Measurements from ENCODE around the gene FBXO31.

FBXO31 gene

DNA sequence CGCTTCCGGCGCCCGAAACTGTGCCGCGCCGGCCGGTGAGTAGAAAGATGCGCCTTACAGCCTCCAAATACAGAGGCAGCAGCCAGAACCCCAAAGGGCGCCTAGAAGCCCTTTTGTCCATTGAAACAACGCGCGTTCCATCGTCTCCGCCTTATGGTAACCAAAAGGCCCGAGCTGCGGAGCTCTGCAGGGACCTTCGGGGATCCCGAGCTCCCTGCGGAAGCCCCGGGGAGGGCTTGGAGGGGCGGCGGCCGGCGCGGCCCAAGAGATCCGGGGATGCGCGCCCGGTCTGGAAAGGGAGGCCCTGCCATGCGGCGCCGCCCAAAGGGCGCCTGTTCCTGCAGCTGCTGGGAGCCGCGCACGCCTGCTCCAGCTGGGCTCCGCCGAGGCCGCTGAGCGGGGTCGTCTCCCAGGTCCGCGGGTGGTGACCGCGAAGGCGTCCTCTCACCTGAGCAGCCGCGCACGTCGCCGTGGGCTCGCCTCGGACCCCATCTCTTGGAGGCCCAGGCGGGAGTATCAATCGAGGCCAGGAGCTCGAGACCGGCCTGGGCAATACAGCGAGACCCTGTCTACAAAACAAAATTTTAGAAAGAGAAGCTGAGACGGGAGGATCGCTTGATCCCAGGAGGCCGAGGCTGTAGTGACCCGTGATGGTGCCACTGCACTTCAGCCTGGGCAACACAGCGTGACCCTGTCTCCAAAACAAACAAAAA lies 742 bp upstream of the FBXO31 start (continued):
- TF ChIP-seq ZBTB17 (tag by site-specific recombination; IDR thresholded peaks at IDR 0.05), result 0 out of 2 replicates have a peak, but pooled peaks have one; percentile 22
- TF ChIP-seq ZNF510 (tag by site-specific recombination; IDR thresholded peaks at IDR 0.05; ENCODE audit: insufficient replicate concordance), result no peak
- TF ChIP-seq ZFP69B (tag by site-specific recombination; IDR thresholded peaks at IDR 0.05), result peak; percentile 8; the same call in 1 of the 2 replicates
- TF ChIP-seq ZNF843 (tag by site-specific recombination; IDR thresholded peaks at IDR 0.05), result no peak; the same call in 1 of the 2 replicates
- TF ChIP-seq KLF9 (tag by site-specific recombination; IDR thresholded peaks at IDR 0.05; ENCODE audit: low read depth), result no peak
- TF ChIP-seq ZNF416 (tag by site-specific recombination; IDR thresholded peaks at IDR 0.05), result no peak
- TF ChIP-seq SP3 (tag by site-specific recombination; IDR thresholded peaks at IDR 0.05), result 0 out of 2 replicates have a peak, but pooled peaks have one; percentile 34
- TF ChIP-seq SP2 (tag by site-specific recombination; IDR thresholded peaks at IDR 0.05), result no peak; the same call in 1 of the 2 replicates
- no peak for TF ChIP-seq ZNF776 (tag by site-specific recombination; IDR thresholded peaks at IDR 0.05; ENCODE audit: borderline replicate concordance)
- TF ChIP-seq MYNN (tag by site-specific recombination; IDR thresholded peaks at IDR 0.05; ENCODE audit: borderline replicate concordance), result no peak; the same call in 1 of the 2 replicates
- no peak for TF ChIP-seq ZNF426 (tag by site-specific recombination; IDR thresholded peaks at IDR 0.05)
- TF ChIP-seq ZNF391 (tag by site-specific recombination; IDR thresholded peaks at IDR 0.05; ENCODE audit: borderline replicate concordance, low read depth), result 0 out of 2 replicates have a peak, but pooled peaks have one; percentile 2
- TF ChIP-seq ZNF548 (tag by site-specific recombination; IDR thresholded peaks at IDR 0.05), result no peak
- TF ChIP-seq ZNF513 (tag by site-specific recombination; IDR thresholded peaks at IDR 0.05), result no peak
- no peak; the same call in 1 of the 2 replicates for TF ChIP-seq ZNF792 (tag by site-specific recombination; IDR thresholded peaks at IDR 0.05)
- no peak for TF ChIP-seq GLI2 (tag by site-specific recombination; IDR thresholded peaks at IDR 0.05; ENCODE audit: borderline replicate concordance, low read depth)
- TF ChIP-seq ZFP41 (tag by site-specific recombination; IDR thresholded peaks at IDR 0.05; ENCODE audit: borderline replicate concordance), result no peak
- TF ChIP-seq RBAK (tag by site-specific recombination; IDR thresholded peaks at IDR 0.05), result no peak
- TF ChIP-seq ZNF10 (tag by site-specific recombination; IDR thresholded peaks at IDR 0.05), result peak; percentile 51; the same call in 1 of the 2 replicates
- peak; percentile 40; the same call in 1 of the 2 replicates for TF ChIP-seq IKZF3 (tag by site-specific recombination; IDR thresholded peaks at IDR 0.05)
- TF ChIP-seq KLF7 (tag by site-specific recombination; IDR thresholded peaks at IDR 0.05; ENCODE audit: borderline replicate concordance), result peak; percentile 4; the same call in 1 of the 2 replicates
- no peak for TF ChIP-seq ZNF148 (tag by site-specific recombination; IDR thresholded peaks at IDR 0.05; ENCODE audit: borderline replicate concordance)
- TF ChIP-seq ZNF664 (tag by site-specific recombination; IDR thresholded peaks at IDR 0.05), result no peak
- TF ChIP-seq, protein P1, sequence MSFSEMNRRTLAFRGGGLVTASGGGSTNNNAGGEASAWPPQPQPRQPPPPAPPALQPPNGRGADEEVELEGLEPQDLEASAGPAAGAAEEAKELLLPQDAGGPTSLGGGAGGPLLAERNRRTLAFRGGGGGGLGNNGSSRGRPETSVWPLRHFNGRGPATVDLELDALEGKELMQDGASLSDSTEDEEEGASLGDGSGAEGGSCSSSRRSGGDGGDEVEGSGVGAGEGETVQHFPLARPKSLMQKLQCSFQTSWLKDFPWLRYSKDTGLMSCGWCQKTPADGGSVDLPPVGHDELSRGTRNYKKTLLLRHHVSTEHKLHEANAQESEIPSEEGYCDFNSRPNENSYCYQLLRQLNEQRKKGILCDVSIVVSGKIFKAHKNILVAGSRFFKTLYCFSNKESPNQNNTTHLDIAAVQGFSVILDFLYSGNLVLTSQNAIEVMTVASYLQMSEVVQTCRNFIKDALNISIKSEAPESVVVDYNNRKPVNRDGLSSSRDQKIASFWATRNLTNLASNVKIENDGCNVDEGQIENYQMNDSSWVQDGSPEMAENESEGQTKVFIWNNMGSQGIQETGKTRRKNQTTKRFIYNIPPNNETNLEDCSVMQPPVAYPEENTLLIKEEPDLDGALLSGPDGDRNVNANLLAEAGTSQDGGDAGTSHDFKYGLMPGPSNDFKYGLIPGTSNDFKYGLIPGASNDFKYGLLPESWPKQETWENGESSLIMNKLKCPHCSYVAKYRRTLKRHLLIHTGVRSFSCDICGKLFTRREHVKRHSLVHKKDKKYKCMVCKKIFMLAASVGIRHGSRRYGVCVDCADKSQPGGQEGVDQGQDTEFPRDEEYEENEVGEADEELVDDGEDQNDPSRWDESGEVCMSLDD (tag by site-specific recombination; IDR thresholded peaks at IDR 0.05), result no peak; the same call in 1 of the 2 replicates
- peak; percentile 83; the same call in 1 of the 2 replicates for TF ChIP-seq ZNF704 (tag by site-specific recombination; IDR thresholded peaks at IDR 0.05)

All from HEK293 (cell line).